NB4 (cell line): ENCODE measurements around the gene PNMA3.
"Not testable (repeated sequence)": the region's sequence is repeated elsewhere in the genome, so short reads cannot be mapped to it uniquely, and the experiment has no call there.

Source experiments
- DNase-seq: peaks from one replicate; pipeline ENCODE4 v3.0.0; 2010; ENCODE audit warnings: low read depth
- H3K4me3 ChIP-seq: one replicate; pipeline ENCODE4 v1.5.1; 2011; ENCODE audit warnings: mild to moderate bottlenecking, low read depth, low read length, moderate library complexity
- CTCF ChIP-seq: IDR thresholded peaks from one replicate; pipeline ENCODE4 v1.5.1; 2012; ENCODE audit warnings: low read depth, low read length
- MAX ChIP-seq: IDR thresholded peaks from 2 replicates; pipeline ENCODE4 v1.6.1; 2011; ENCODE audit warnings: low read depth, low read length
- MYC ChIP-seq: IDR thresholded peaks from 2 replicates; pipeline ENCODE4 v1.6.1; 2011; ENCODE audit warnings: low read depth, low read length
- POLR2A ChIP-seq: IDR thresholded peaks from 2 replicates; pipeline ENCODE4 v1.6.1; 2011; ENCODE audit warnings: mild to moderate bottlenecking; ENCODE audit not compliant: insufficient read length; ENCODE audit errors: extremely low read depth

The PNMA3 gene

DNA sequence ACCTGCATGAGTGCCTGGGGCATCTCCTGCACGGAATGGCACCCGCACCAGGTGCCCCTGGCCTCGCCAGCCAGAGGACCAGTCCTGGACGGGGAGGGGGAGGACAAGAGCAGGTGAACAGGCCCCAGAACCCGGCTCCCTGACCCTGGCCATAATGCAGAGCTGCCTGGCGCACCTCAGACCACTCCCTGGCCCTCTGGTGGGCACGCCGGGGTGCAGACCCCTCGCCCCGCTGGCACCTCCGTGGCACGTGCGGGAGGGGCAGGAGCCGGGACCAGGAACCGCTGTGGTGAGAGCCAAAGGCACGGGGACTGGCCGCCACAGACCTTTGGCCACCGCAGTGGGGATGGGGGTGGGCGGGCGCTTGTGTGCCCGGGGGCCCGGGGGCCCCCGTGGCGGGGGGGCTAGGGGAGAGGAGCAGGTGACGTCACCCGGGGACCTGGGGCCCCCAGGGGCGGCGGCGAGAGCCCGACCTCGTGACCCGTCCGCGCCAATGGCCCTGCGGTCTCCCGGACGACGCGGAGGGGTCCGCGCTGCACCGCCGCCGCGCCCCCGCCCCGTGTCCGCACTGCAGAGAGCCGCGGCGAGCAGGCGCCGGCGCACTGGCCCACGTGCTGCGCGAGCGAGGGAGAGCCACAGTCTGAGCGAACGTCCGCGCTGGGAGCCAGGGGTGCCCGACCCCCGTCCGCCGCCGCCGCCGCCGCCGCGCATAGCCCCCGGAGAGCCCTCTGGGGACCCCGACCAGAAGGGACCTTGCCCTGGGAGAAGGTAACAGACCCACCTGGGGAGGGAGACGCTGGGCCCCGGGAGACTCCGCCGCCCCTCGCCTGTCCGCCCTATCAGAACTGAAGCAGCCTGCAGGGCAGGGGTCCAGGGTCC lies at the start of gene PNMA3:
TSS of gene PNMA3 (plus strand) at position 600 of the 879 bp plus-strand sequence. CDS start 586 bp downstream, outside the sequence.
- DNase-seq, result no peak
- TF ChIP-seq POLR2A, result no peak
- no peak for TF ChIP-seq CTCF
- TF ChIP-seq MAX, result no peak
- no peak for TF ChIP-seq MYC
- no peak within 1 kb of the TSS for H3K4me3 ChIP-seq

DNA sequence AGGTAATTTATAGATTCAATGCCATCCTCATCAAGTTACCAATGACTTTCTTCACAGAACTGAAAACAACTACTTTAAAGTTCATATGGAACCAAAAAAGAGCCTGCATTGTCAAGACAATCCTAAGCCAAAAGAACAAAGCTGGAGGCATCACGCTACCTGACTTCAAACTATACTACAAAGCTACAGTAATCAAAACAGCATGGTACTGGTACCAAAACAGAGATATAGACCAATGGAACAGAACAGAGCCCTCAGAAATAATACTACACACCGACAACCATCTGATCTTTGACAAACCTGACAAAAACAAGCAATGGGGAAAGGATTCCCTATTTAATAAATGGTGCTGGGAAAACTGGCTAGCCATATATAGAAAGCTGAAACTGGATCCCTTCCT lies 39.1 kb upstream of the PNMA3 start:
- not testable (repeated sequence) for DNase-seq, H3K4me3 ChIP-seq

DNA sequence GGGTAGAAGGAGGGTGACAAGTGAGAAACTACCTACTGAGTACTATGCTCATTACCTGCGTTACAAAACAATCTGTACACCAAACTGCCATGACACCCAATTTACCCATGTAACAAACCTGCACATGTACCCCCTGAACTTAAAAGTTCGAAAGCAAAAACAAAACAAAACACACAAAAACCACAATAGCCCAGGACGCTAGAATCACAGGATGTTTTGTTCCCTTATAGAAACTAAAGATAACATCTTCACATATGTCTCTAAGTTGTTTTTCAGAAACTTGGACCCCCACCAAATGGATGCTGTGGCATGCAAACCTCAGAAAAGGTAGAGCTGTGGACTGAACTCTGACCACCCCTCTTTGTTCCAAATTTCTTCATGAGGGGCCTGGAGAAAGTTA lies 37.1 kb upstream of the PNMA3 start:
- no peak overlapping the region for H3K4me3 ChIP-seq
- no peak for DNase-seq
- TF ChIP-seq CTCF (no peak), MAX (no peak), MYC (no peak), POLR2A (no peak)

DNA sequence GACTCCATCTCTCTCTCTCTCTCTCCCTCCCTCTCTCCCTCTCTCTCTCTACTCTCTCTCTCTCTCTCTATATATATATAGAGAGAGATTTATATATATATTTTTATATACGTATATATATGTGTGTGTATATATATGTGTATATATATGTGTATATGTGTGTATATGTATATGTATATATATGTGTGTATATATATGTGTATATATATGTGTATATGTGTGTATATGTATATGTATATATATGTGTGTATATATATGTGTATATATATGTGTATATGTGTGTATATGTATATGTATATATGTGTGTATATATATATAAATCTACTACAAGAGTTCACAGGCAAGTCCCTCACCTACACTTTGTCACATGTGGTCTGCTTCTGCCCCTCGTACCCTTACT lies 29.8 kb upstream of the PNMA3 start:
- DNase-seq, H3K4me3 ChIP-seq: not testable (repeated sequence)

DNA sequence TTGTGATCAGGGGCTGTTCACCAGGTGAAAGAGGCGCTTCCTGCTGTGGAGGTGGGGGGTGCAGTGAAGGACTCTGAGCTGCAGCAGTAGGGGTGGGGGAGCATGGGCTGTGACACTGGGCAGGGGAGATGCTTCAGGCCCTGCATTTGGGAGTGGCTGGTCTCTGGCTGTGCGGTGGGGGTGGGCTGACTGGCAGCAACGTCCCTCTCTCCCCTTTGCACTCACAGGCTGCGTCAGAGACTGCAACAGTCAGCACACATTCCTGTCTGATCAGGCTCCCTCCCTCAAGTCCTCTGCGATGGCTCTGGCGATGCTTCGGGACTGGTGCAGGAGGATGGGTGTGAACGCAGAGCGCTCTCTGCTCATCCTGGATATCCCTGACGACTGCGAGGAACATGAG lies 27.8 kb upstream of the PNMA3 start:
- not testable (repeated sequence) for DNase-seq, H3K4me3 ChIP-seq

DNA sequence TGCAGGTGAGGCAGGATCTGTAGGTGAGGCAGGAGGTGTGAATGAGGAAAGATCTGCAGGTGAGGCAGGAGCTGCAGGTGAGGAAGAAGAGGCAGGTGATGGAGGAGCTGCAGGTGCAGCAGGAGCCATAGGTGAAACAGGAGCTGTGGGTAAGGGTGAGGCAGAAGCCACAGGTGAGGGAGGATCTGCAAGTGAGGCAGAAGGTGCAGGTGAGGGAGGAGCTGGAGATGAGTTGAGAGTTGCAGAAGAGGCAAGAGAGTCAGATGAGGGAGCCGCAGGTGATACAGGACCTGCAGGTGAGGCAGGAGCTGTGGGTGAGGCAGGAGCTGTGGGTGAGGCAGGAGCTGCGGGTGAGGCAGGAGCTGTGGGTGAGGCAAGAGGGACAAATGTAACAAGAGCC lies 27.1 kb upstream of the PNMA3 start:
- DNase-seq, result no peak
- no peak for TF ChIP-seq CTCF
- TF ChIP-seq MAX, result no peak
- no peak for TF ChIP-seq MYC
- no peak for TF ChIP-seq POLR2A
- no peak overlapping the region for H3K4me3 ChIP-seq

DNA sequence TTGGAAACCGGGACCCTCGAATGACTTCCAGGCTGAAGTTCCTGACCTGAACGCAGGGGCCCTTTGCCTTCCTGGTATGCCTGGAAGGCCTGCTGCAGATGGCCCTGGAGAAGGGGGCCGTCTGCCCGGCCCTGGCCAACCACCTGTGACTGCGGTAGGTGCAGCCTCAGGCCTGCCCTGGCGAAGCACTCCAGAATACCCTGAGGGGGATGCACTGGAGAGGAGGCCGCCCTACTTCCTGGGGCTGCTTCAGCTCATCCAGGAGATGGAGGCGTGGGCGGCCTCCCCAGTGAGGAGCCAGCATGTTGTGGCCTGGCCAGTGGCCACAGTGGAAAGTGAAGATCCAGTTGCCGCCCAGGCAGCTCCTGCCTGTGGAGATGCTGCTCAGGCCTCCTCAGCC lies 26.4 kb upstream of the PNMA3 start:
- no peak for DNase-seq
- TF ChIP-seq POLR2A, result no peak
- TF ChIP-seq CTCF, result no peak
- TF ChIP-seq MAX, result no peak
- no peak overlapping the region for H3K4me3 ChIP-seq
